ENCODE measurements around the gene FOXO1.

FOXO1 gene

GRCh38 chr13:40635315-40635995, 31.0 kb downstream of the FOXO1 start:
- no peak for DNase-seq

GRCh38 chr13:40632915-40633314, 33.5 kb downstream of the FOXO1 start:
- DNase-seq, result no peak

- DNase-seq, result no peak
These were observed 34.8 kb downstream of the FOXO1 start for GRCh38 chr13:40631605-40632004.

- no peak for DNase-seq
These were observed 36.6 kb downstream of the FOXO1 start for GRCh38 chr13:40629678-40630384.

- no peak for DNase-seq
These were observed 39.5 kb downstream of the FOXO1 start for GRCh38 chr13:40626977-40627376.

- no peak for DNase-seq
These were observed 39.9 kb downstream of the FOXO1 start for GRCh38 chr13:40626561-40626960.

- DNase-seq, result no peak
These were observed 41.5 kb downstream of the FOXO1 start for GRCh38 chr13:40624986-40625385.

- no peak for DNase-seq
These were observed 42.1 kb downstream of the FOXO1 start for GRCh38 chr13:40624383-40624782.

GRCh38 chr13:40622761-40623160, 43.7 kb downstream of the FOXO1 start:
- DNase-seq, result no peak

GRCh38 chr13:40622246-40622645, 44.2 kb downstream of the FOXO1 start:
- no peak for DNase-seq

GRCh38 chr13:40619479-40619814, 47.0 kb downstream of the FOXO1 start:
- no peak for DNase-seq

- no peak for DNase-seq
These were observed 47.6 kb downstream of the FOXO1 start for GRCh38 chr13:40618581-40619478.

GRCh38 chr13:40617801-40618356, 48.6 kb downstream of the FOXO1 start:
- DNase-seq, result no peak

- no peak for DNase-seq
These were observed 50.8 kb downstream of the FOXO1 start for GRCh38 chr13:40615619-40616018.

GRCh38 chr13:40613914-40614313, 52.5 kb downstream of the FOXO1 start:
- no peak for DNase-seq

GRCh38 chr13:40613192-40613818, 53.1 kb downstream of the FOXO1 start:
- DNase-seq, result no peak

- DNase-seq, result no peak
These were observed 54.4 kb downstream of the FOXO1 start for GRCh38 chr13:40612041-40612440.

- DNase-seq, result no peak
These were observed 54.8 kb downstream of the FOXO1 start for GRCh38 chr13:40611635-40612034.

GRCh38 chr13:40611004-40611403, 55.4 kb downstream of the FOXO1 start:
- DNase-seq, result no peak

- DNase-seq, result no peak
These were observed 56.3 kb downstream of the FOXO1 start for GRCh38 chr13:40609972-40610726.

- no peak for DNase-seq
These were observed 58.1 kb downstream of the FOXO1 start for GRCh38 chr13:40608308-40608707.

GRCh38 chr13:40605573-40605972, 60.9 kb downstream of the FOXO1 start:
- no peak for DNase-seq

Measured in SW 1271 (cell line).